H1 (cell line): ENCODE data around the gene TXN2. TPM values are rescaled to one million over a fixed set of nuclear protein-coding genes. Genes with fewer than 3 reads are reported as not detected.

Source experiments
- ATF2 ChIP-seq: IDR thresholded peaks from 2 replicates; pipeline ENCODE4 v1.6.1; 2012; ENCODE audit warnings: low read length, inconsistent platforms
- CEBPB ChIP-seq: IDR thresholded peaks from 2 replicates; pipeline ENCODE4 v1.6.1; 2012; ENCODE audit warnings: low read depth, low read length
- GABPA ChIP-seq: IDR thresholded peaks from 2 replicates; pipeline ENCODE4 v1.6.1; 2011; ENCODE audit warnings: mild to moderate bottlenecking, low read length, moderate library complexity, borderline replicate concordance; ENCODE audit not compliant: insufficient read depth
- SIRT6 ChIP-seq: IDR thresholded peaks from one replicate; pipeline ENCODE4 v1.7.1; 2012; ENCODE audit warnings: low read length, inconsistent platforms
- polyA plus RNA-seq, 7 experiments: library from polyadenylated mRNA; depleted of rRNA in 3 of 7; stranded (reverse) in 5 of 7; unstranded in 2 of 7; fragments of >200 nt in 5 of 7; fragments of 200-250 nt in 2 of 7; gene quantifications; 1 replicate in 5 of 7; 2 replicates in 1 of 7; 4 replicates in 1 of 7; pipeline versions ENCODE4 v1.2.1 to v1.2.3, GENCODE V29; 2011 to 2013; ENCODE audit warnings: missing spikeins in 2 of 7, mixed read lengths in 2 of 7
- total RNA-seq: library from RNA; stranded (reverse); fragmentation: NEBNext Ultra II Directional; extraction: Animal tissue kit (Norgen Biotek cat#: 25700); gene quantifications from 2 replicates; pipeline ENCODE4 v1.2.1, GENCODE V29; 2021
- TF ChIP-seq, protein P1 (sequence below): IDR thresholded peaks from 2 replicates; pipeline ENCODE4 v1.6.1; 2012; ENCODE audit warnings: inconsistent platforms

Gene TXN2
- total and polyA plus RNA-seq, 2 of the 8 experiments (the other 6 are each of a cell fraction or from before 2014, with no cell fraction given): 47.5 to 116 TPM

GRCh38 chr22:36433318-36434231 lies 47.9 kb downstream of the TXN2 start (continued):
- TF ChIP-seq GABPA: no peak
- no peak for TF ChIP-seq CEBPB
- no peak for TF ChIP-seq ATF2
- no peak for TF ChIP-seq SIRT6
- TF ChIP-seq, protein P1, sequence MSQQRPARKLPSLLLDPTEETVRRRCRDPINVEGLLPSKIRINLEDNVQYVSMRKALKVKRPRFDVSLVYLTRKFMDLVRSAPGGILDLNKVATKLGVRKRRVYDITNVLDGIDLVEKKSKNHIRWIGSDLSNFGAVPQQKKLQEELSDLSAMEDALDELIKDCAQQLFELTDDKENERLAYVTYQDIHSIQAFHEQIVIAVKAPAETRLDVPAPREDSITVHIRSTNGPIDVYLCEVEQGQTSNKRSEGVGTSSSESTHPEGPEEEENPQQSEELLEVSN: no peak
